Peyer's patch (tissue), 4 donors: ENCODE measurements around the gene ATG9A. TPM values are rescaled to one million over a fixed set of nuclear protein-coding genes. Genes with fewer than 3 reads are reported as not detected.

Experiments
- DNase-seq, 3 donors: peaks; one replicate each; pipeline ENCODE4 v3.0.0-alpha.2; 2017 to 2019
- H3K27ac ChIP-seq, 4 donors: fragments of 200-600 bp; sonication (generic); one replicate each; pipeline ENCODE4 v1.5.1; 2016 to 2019
- H3K27me3 ChIP-seq, 2 donors: fragments of 200-600 bp; sonication (generic); one replicate each; pipeline ENCODE4 v1.5.1; 2019
- H3K36me3 ChIP-seq, 3 donors: fragments of 200-600 bp; sonication (generic); one replicate each; pipeline ENCODE4 v1.5.1; 2016 to 2019
- H3K4me1 ChIP-seq, 4 donors: fragments of 200-600 bp; sonication (generic); one replicate each; pipeline ENCODE4 v1.5.1; 2016 to 2019
- H3K4me3 ChIP-seq, 4 donors: fragments of 200-600 bp; sonication (generic); 1 replicate in 3 of 4; 2 replicates in 1 of 4; pipeline ENCODE4 v1.5.1; 2016 to 2019; ENCODE audit warnings: mild to moderate bottlenecking in 1 of 4
- H3K9me3 ChIP-seq, 4 donors: fragments of 200-600 bp; sonication (generic); one replicate each; pipeline ENCODE4 v1.5.1; 2016 to 2019; ENCODE audit warnings: mild to moderate bottlenecking in 1 of 4
- CTCF ChIP-seq, 6 experiments: fragments of 450-650 bp in 4 of 6; fragments of 200-600 bp in 2 of 6; sonication (generic) in 1 of 6; IDR thresholded peaks; one replicate each; pipeline ENCODE4 v1.5.1; 2017 to 2019; ENCODE audit warnings: antibody characterized with exemption in 6 of 6, mild to moderate bottlenecking in 3 of 6, moderate library complexity in 1 of 6
- POLR2A ChIP-seq, 2 donors: fragments of 450-650 bp; IDR thresholded peaks; one replicate each; pipeline ENCODE4 v1.5.1; 2017; ENCODE audit warnings: antibody characterized with exemption in 2 of 2, mild to moderate bottlenecking in 2 of 2, moderate library complexity in 2 of 2
- total RNA-seq, 4 donors: library from RNA; depleted of rRNA; stranded (reverse); fragments of >200 nt; gene quantifications; one replicate each; pipeline ENCODE4 v1.1.0, GENCODE V29; 2016

ATG9A gene
- total RNA-seq, 4 donors from 2014 or later = 23.1 to 107 (median 96.0) TPM

GRCh38 chr2:219182331-219183150, 46.9 kb downstream of the ATG9A start:
- TF ChIP-seq CTCF (IDR thresholded peaks at IDR 0.05) (no peak), POLR2A (IDR thresholded peaks at IDR 0.05) (no peak)
- Histone ChIP-seq H3K9me3 (no peaks in the 10 kb centered on the region), H3K27ac (no peak overlapping the region), H3K4me3 (no peak overlapping the region), H3K27me3 (no peaks in the 10 kb centered on the region), H3K36me3 (peaks cover 0 to 53% (median 0%) of the 10 kb centered on the region in 3 donors), H3K4me1 (peaks cover 3 to 14% (median 6%) of the 10 kb centered on the region in 4 donors)
- no peak for DNase-seq

DNA sequence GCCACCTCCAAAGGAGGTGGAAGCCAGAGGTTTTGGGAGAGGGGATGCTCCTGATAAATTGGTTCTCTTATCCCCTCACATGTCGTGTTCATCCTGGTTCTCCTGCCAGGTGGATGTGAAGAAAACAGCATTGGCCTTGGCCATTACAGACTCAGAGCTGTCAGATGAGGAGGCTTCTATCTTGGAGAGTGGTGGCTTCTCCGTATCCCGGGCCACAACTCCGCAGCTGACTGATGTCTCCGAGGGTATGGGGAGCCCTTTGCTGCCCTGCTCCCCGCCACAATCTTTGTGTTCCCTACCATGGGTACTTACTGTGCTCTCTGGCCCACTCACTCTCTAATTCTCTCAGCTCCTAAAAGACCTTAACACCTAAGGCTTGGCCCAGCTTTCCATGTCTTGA, 47.9 kb downstream of the ATG9A start:
- peak in 1 of 3 donors; percentile 14 for DNase-seq
- Histone ChIP-seq H3K36me3 (peaks cover 0 to 53% (median 0%) of the 10 kb centered on the region in 3 donors), H3K4me3 (no peak overlapping the region), H3K27me3 (no peaks in the 10 kb centered on the region), H3K4me1 (peaks cover 3 to 14% (median 6%) of the 10 kb centered on the region in 4 donors), H3K9me3 (no peaks in the 10 kb centered on the region), H3K27ac (no peak overlapping the region)
- TF ChIP-seq CTCF (IDR thresholded peaks at IDR 0.05) (no peak), POLR2A (IDR thresholded peaks at IDR 0.05) (no peak)

DNA sequence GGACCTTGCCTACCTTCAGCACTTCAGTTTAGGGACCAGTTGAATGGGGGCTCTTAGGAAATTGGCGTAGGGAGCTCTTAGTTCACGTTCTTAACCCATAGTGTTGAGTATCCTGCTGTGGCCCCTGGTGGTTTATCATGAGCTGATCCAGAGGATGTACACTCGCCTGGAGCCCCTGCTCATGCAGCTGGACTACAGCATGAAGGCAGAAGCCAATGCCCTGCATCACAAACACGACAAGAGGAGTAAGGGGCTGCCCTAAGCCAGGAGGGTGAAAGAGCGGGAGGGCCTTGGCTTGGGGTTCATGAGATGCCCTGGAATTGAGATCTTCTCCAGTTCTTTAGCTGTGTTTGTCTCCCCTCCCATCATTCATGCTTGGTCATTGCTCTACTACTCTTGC, 48.5 kb downstream of the ATG9A start:
- Histone ChIP-seq H3K27ac (no peak overlapping the region), H3K4me3 (no peak overlapping the region), H3K27me3 (no peaks in the 10 kb centered on the region), H3K9me3 (no peaks in the 10 kb centered on the region), H3K4me1 (peaks cover 3 to 16% (median 6%) of the 10 kb centered on the region in 4 donors), H3K36me3 (peaks cover 0 to 53% (median 0%) of the 10 kb centered on the region in 3 donors)
- peak in 1 of 3 donors; percentile 34 for DNase-seq
- no peak for TF ChIP-seq POLR2A (IDR thresholded peaks at IDR 0.05)
- no peak for TF ChIP-seq CTCF (IDR thresholded peaks at IDR 0.05)

- Histone ChIP-seq H3K9me3 (no peaks in the 10 kb centered on the region), H3K27ac (no peak overlapping the region), H3K4me1 (peaks cover 3 to 28% (median 6%) of the 10 kb centered on the region in 4 donors), H3K4me3 (peak overlapping the region in 2 of 4 donors; percentile 70 to 100), H3K27me3 (no peaks in the 10 kb centered on the region), H3K36me3 (peaks cover 0 to 54% (median 0%) of the 10 kb centered on the region in 3 donors)
- TF ChIP-seq CTCF (IDR thresholded peaks at IDR 0.05) = no peak
- no peak for TF ChIP-seq POLR2A (IDR thresholded peaks at IDR 0.05)
- DNase-seq = peak in 1 of 3 donors; percentile 40
These were observed 49.6 kb downstream of the ATG9A start for GRCh38 chr2:219179601-219180465.

- H3K9me3 ChIP-seq = no peaks in the 10 kb centered on the region
- no peak for TF ChIP-seq POLR2A (IDR thresholded peaks at IDR 0.05)
- TF ChIP-seq CTCF (IDR thresholded peaks at IDR 0.05) = no peak
- peak in 2 of 3 donors; percentile 70 to 75 for DNase-seq
- no peaks in the 10 kb centered on the region for H3K27me3 ChIP-seq
- H3K27ac ChIP-seq = peak overlapping the region; percentile 93 to 96 (median 95)
- H3K4me1 ChIP-seq = peaks cover 3 to 38% (median 6%) of the 10 kb centered on the region in 4 donors
- peaks cover 0 to 59% (median 0%) of the 10 kb centered on the region in 3 donors for H3K36me3 ChIP-seq
- H3K4me3 ChIP-seq = peak overlapping the region; percentile 70 to 100 (median 74)
These were observed 50.9 kb downstream of the ATG9A start for GRCh38 chr2:219178377-219179175.
